ENCODE measurements around the gene SLC35F2. TPM values are rescaled to one million over a fixed set of nuclear protein-coding genes. Genes with fewer than 3 reads are reported as not detected.
"Not testable (repeated sequence)": the region's sequence is repeated elsewhere in the genome, so short reads cannot be mapped to it uniquely, and the experiment has no call there.

The SLC35F2 gene
- 3.2 TPM for total RNA-seq
- long read RNA-seq, transcript SLC35F2-204 (8 exons, 3,170 nt) = major isoform, 11 of 16 reads
- long read RNA-seq, partial matches to known transcripts = 1 of 16 reads
- long read RNA-seq, other reads (novel, unspliced or antisense) = 4 of 16 reads

DNA sequence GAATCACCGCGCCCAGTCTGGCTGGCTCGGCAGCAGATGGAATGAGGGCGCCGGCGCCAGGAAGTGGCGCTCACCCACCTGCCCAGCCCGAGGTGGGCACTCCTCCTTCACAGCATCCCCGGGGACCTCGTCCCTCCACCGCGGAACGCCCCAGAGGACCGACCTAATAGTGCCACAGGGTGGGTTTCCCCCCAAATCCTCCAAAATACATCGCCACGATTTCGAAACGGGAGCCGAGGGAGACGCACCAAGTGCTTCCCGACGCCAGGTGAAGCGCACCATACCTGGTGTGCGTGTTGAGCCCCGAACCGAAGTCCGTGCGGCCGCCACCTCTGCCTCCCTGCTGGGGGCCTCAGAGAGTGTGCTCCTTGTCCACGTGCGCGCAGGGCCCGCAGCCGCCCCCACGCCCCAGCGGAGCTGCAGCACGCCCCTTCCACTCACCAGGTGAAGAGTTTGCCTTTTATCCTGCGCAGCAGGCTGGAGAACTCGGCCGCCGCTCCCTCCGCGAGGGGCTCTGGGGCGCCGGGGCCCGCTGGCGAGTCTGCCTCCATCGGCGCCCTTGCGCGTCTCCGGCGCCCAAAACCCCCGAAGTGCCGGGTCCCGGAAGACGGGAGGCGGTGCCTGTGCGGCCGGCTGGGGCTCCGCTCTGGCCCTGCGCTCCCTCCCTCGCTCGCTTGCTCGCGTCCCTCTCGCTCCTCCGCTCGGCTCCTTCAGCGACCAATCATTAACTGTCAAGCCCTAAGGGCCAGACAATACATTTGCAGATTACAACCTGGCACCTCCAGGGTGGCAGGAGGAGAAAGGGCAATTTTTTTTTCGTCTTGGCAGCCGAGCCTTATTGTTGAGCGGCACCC lies at the start of gene SLC35F2:
TSS of gene SLC35F2 (minus strand) at position 571 of the 854 bp plus-strand sequence. CDS start at position 551, 20 bp downstream.
- DNase-seq (ENCODE audit: low spot score) = peak; percentile 89

GRCh38 chr11:107908211-107908610 lies 49.6 kb upstream of the SLC35F2 start:
- no peak for DNase-seq (ENCODE audit: low spot score)

DNA sequence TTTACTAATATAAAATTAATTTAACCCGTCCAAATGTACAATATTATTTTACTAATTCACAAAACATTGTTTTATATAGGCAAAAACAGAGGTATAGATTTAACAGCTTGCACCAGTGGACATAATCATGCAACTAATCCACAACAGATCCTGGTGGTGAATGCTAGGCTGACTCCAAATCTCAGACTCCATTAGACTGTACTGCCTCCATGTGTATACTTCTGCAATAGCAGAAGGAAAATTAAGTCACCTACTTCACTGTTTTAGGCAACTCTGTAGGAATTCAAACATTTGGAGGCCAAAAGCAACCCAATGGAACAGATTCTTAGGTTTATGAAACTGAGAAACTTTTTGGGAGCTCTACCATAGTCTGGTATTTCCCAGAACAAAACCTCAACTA lies 39.7 kb upstream of the SLC35F2 start:
- DNase-seq (ENCODE audit: low spot score) = no peak

- DNase-seq (ENCODE audit: low spot score) = no peak
Observed at GRCh38 chr11:107882095-107882820, 23.7 kb upstream of the SLC35F2 start.

DNA sequence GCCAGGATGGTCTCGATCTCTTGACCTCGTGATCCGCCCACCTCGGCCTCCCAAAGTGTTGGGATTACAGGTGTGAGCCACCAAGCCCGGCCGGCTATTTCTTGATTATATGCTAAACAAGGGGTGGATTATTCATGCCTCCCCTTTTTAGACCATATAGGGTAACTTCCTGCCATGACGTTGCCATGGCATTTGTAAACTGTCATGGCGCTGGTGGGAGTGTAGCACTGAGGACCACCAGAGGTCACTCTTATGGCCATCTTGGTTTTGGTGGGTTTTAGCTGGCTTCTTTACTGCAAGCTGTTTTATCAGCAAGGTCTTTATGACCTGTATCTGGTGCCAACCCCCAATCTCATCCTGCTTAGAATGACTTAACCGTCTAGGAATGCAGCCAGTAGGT lies 22.9 kb upstream of the SLC35F2 start:
- not testable (repeated sequence) for DNase-seq (ENCODE audit: low spot score)

DNA sequence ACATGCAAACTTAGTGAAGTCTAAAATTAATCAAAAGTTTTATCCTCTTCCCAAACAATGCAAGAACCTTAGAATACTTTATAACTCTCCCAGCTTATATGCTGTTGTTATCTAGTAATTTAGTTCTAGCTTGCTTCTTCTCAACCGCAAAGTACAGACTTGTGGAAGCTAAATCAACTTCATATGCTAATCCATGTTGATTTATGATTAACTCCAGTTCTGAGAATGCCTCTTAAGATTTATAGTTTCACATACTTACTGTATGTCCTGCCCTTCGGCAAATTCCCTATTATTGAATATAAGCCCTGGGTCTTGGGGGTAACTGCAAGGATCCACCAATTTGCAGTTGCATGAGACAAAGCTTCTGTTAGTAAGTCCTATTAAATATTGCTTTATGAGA lies 17.6 kb upstream of the SLC35F2 start:
- DNase-seq (ENCODE audit: low spot score) = no peak

DNA sequence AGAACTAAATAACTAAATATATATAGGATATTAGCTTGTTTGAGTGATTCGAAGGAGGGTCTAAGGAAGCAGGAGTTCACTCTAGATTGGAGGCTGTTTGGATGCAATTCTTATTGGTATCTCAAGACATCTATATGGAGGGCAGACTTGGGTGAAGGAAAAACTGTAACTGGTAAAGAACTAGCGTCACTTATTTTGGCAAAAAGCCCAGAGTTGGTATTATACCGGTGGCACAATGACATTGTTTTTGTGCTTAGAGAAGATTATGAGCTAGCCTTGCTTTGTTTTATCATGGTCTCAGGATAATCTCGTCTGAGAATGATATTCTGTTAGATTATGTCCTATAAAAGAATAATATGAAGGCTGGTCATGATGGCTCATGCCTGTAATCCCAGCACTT lies 6.0 kb upstream of the SLC35F2 start:
- peak; percentile 4 for DNase-seq (ENCODE audit: low spot score)

DNA sequence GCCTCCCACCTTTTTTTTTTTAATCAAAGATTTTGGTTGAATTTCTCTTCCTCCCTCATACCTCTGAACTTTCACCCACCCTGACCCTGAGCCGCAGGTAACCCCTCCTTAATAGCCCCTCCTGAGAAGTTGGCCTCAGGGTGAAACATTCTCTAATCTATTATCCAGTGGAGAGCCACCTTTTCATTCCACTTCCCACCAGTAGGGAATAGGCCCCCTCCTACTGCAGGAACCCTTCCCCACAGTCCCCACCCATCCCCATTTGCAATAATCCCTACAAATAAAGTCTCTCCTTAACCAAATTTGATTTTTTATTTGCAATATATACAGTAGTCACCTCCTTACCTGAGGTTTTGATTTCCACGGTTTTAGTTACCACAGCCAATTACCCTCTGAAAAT lies 2.1 kb upstream of the SLC35F2 start:
- DNase-seq (ENCODE audit: low spot score) = peak; percentile 26

- DNase-seq (ENCODE audit: low spot score) = peak; percentile 53
Observed at GRCh38 chr11:107860240-107860620, 1.6 kb upstream of the SLC35F2 start.

DNA sequence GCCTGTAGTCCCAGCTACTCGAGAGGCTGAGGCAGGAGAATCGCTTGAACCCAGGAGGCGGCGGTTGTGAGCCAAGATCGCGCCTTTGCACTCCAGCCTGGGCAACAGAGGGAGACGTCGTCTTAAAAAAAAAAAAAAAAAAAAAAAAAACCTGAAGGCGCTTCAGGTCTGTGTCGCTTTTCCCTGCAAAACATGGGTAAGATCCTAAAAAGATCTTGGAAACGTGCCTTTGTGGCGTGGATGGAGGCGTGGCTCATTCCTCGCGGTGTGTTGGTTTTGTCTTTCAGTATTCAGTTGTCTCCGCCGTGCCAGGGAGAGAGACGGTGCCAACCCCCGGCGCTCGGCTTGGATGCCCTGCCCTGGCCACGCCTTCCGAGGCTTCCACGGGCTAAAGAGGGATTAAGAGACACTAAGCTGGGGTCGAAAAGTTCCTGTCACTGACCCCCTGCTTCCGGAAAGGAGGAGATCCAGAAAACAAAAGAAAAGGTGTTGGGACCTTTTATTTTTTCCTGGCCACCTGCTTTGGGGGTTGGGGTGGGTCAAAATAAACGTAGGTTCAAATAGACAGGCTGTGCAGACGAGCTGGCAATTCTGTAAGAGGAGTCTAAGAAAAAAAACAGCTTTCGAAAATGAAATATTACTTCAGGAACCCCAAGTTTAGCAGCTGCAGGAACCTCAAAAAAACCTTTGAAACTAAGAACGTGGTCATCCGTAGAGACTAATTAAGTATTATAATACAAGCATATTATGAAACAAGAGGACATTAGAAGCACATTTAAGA lies 1.1 kb upstream of the SLC35F2 start:
- peak; percentile 83 for DNase-seq (ENCODE audit: low spot score)

GRCh38 chr11:107857550-107858216 lies 904 bp downstream of the SLC35F2 start:
- DNase-seq (ENCODE audit: low spot score) = no peak

- DNase-seq (ENCODE audit: low spot score) = peak; percentile 5
Observed at GRCh38 chr11:107856981-107857517, 1.5 kb downstream of the SLC35F2 start.

GRCh38 chr11:107856180-107856980 lies 2.2 kb downstream of the SLC35F2 start:
- DNase-seq (ENCODE audit: low spot score) = peak; percentile 53

DNA sequence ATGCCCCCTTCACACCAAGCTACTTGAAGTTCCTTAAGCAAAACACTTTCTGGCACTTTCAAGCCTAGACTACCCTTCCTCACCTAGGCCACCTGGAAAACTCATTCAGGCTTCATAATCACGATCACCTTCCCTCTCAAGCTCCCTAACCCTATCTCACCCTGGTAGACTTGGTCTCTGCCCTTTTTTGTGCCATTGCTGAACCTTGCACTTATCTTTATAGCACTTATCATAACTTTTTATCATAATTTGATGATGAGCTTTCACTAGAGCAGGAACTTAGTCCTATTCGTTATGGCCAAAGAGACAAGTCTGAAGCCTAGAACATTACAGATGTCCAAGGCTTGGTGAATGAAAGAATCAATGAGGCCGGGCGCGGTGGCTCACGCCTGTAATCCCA lies 5.5 kb downstream of the SLC35F2 start:
- DNase-seq (ENCODE audit: low spot score) = peak; percentile 33

GRCh38 chr11:107851704-107852310 lies 6.8 kb downstream of the SLC35F2 start:
- no peak for DNase-seq (ENCODE audit: low spot score)

GRCh38 chr11:107849790-107850189 lies 8.8 kb downstream of the SLC35F2 start:
- no peak for DNase-seq (ENCODE audit: low spot score)

- peak; percentile 26 for DNase-seq (ENCODE audit: low spot score)
Observed at GRCh38 chr11:107848345-107848744, 10.2 kb downstream of the SLC35F2 start.

GRCh38 chr11:107847184-107847583 lies 11.4 kb downstream of the SLC35F2 start:
- no peak for DNase-seq (ENCODE audit: low spot score)

DNA sequence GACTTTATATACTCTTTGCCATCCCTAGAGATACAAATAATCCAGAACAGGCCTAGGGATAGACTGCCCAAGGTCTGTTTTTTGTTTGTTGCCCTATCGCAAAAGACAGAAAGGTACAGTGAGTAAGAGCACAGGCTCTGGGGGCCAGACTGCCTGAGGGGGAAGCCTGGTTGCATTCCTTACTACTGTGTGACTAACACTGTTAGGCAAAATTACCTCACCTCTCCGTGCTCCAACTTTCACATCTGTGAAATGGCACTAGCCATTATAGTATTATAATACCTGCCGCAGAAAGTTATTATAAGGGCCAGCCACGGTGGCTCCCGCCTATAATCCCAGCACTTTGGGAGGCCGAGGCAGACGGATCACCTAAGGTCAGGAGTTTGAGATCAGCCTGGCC lies 14.5 kb downstream of the SLC35F2 start:
- no peak for DNase-seq (ENCODE audit: low spot score)
